HL-60 (cell line): ENCODE measurements around the gene DNMT3A.

Experiments used
- DNase-seq, 2 experiments: peaks; one replicate each; pipeline ENCODE4 v3.0.0-alpha.2; 2010 to 2020; ENCODE audit warnings: low read depth in 1 of 2, low spot score in 1 of 2
- H3K27ac ChIP-seq: fragments of 250-450 bp; sonication (Bioruptor Pico); replicated peaks from 2 replicates; pipeline ENCODE4 v1.5.1; 2020; ENCODE audit warnings: mild to moderate bottlenecking, moderate library complexity
- H3K27me3 ChIP-seq: fragments of 250-450 bp; sonication (Bioruptor Pico); 2 replicates; pipeline ENCODE4 v1.5.1; 2021; ENCODE audit warnings: mild to moderate bottlenecking, moderate library complexity; ENCODE audit not compliant: insufficient read depth, poor library complexity, severe bottlenecking
- H3K4me3 ChIP-seq: replicated peaks from 2 replicates; pipeline ENCODE4 v1.5.1; 2011; ENCODE audit warnings: mild to moderate bottlenecking, control low read depth, low read length; ENCODE audit not compliant: insufficient read depth
- CTCF ChIP-seq: IDR thresholded peaks from one replicate; pipeline ENCODE4 v1.5.1; 2011; ENCODE audit warnings: low read length, control low read depth, inconsistent platforms; ENCODE audit not compliant: insufficient read depth
- GABPA ChIP-seq: IDR thresholded peaks from 2 replicates; pipeline ENCODE4 v1.6.1; 2012; ENCODE audit warnings: low read depth
- POLR2AphosphoS5 ChIP-seq: IDR thresholded peaks from 2 replicates; pipeline ENCODE4 v1.6.1; 2012; ENCODE audit warnings: low read depth
- SPI1 ChIP-seq: IDR thresholded peaks from 2 replicates; pipeline ENCODE4 v1.6.1; 2012; ENCODE audit warnings: low read depth, mild to moderate bottlenecking, borderline replicate concordance
- TF ChIP-seq, protein P1 (sequence below): IDR thresholded peaks from 2 replicates; pipeline ENCODE4 v1.6.1; 2012; ENCODE audit warnings: low read depth; ENCODE audit not compliant: insufficient replicate concordance

Gene DNMT3A

DNA sequence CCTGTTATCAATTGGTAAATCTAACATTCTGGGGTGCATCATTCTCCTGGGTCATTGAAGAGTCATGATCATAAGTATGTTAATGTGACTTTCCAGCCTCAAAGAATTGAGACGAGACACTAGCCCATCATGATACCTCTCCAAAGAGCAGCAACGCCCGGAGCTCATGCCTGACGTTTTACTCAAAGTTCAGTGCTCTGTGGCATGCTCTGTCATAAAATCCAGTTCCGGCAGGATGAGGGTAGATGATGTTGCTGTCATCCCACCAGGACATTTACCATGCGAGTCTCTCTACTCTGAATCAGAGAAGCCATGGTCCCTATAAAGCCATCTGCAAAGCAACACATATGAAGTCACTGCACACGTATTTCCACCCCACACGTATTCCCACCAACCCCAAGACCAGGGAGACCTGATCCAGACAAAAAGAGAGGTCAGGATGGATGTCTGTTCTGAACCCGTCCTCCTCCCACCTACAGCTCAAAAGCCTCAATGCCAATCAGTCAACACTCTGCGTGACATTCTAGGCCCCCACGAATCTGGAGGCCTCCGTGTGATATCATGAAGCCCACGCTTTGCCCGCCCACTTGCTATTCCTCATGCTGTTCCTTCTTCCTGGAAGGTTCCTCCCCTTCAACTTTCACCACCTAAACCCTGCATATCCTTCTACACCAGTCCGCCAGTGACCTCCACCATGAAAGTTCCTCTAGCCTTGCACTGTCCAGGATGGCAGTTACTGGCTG is 85.8 kb downstream of the DNMT3A start:
- H3K27ac ChIP-seq, result no peak overlapping the region

GRCh38 chr2:25254961-25255360 is 86.8 kb downstream of the DNMT3A start:
- H3K27ac ChIP-seq, result no peak overlapping the region
- DNase-seq, result no peak
- TF ChIP-seq POLR2AphosphoS5, result no peak
- TF ChIP-seq, protein P1, sequence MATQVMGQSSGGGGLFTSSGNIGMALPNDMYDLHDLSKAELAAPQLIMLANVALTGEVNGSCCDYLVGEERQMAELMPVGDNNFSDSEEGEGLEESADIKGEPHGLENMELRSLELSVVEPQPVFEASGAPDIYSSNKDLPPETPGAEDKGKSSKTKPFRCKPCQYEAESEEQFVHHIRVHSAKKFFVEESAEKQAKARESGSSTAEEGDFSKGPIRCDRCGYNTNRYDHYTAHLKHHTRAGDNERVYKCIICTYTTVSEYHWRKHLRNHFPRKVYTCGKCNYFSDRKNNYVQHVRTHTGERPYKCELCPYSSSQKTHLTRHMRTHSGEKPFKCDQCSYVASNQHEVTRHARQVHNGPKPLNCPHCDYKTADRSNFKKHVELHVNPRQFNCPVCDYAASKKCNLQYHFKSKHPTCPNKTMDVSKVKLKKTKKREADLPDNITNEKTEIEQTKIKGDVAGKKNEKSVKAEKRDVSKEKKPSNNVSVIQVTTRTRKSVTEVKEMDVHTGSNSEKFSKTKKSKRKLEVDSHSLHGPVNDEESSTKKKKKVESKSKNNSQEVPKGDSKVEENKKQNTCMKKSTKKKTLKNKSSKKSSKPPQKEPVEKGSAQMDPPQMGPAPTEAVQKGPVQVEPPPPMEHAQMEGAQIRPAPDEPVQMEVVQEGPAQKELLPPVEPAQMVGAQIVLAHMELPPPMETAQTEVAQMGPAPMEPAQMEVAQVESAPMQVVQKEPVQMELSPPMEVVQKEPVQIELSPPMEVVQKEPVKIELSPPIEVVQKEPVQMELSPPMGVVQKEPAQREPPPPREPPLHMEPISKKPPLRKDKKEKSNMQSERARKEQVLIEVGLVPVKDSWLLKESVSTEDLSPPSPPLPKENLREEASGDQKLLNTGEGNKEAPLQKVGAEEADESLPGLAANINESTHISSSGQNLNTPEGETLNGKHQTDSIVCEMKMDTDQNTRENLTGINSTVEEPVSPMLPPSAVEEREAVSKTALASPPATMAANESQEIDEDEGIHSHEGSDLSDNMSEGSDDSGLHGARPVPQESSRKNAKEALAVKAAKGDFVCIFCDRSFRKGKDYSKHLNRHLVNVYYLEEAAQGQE, result no peak

More for the DNA sequence above, 85.8 kb downstream of the DNMT3A start:
- no peaks in the 10 kb centered on the region for H3K27me3 ChIP-seq
- DNase-seq, result no peak
- TF ChIP-seq CTCF, result no peak
- no peak for TF ChIP-seq SPI1
- no peak overlapping the region for H3K4me3 ChIP-seq

DNA sequence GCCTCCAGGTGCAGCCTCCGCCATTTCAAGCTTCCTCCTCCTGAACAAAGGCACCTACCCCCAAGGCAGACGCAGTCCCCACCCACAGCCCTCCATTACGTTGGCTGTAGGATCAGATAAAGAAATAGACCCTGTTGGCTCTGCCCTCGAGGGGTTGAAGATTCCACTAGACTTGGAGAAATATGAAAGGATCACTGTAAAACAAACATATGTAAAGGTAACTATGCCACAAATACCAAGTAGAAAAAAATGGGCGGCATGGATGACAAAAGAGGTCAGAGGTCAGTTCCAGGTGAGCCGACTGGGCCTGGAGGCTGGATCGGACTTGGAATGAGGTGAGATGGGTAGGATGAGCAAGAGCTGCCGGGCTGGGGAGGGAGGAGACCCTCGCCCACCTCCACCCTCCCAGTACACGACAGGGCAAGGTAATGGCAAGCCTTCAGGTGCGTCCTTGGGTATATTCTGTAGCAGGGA is 88.5 kb downstream of the DNMT3A start:
- no peak for DNase-seq
- H3K4me3 ChIP-seq, result no peak overlapping the region
- H3K27ac ChIP-seq, result no peak overlapping the region
- no peaks in the 10 kb centered on the region for H3K27me3 ChIP-seq
- TF ChIP-seq POLR2AphosphoS5, result no peak
- no peak for TF ChIP-seq GABPA

More at GRCh38 chr2:25254961-25255360, 86.8 kb downstream of the DNMT3A start:
- H3K4me3 ChIP-seq, result no peak overlapping the region
- H3K27me3 ChIP-seq, result no peaks in the 10 kb centered on the region

GRCh38 chr2:25252291-25253152 is 89.2 kb downstream of the DNMT3A start:
- TF ChIP-seq, protein P1, result no peak
- TF ChIP-seq CTCF, result no peak
- TF ChIP-seq GABPA, result no peak
- TF ChIP-seq POLR2AphosphoS5, result no peak
- no peak for TF ChIP-seq SPI1
- DNase-seq, result no peak
- H3K27me3 ChIP-seq, result no peaks in the 10 kb centered on the region
- no peak overlapping the region for H3K27ac ChIP-seq
- H3K4me3 ChIP-seq, result no peak overlapping the region
